Stimulated activated naive CD8-positive, alpha-beta T cell treated with anti-CD3 and anti-CD28 coated beads, Interleukin-15, amount 100 ng/mL, for 72 hours (primary cell): ENCODE data around the gene PPM1E.
"Not testable (repeated sequence)": the region's sequence is repeated elsewhere in the genome, so short reads cannot be mapped to it uniquely, and the experiment has no call there.

ENCODE experiments used
- ATAC-seq: fragments of 150-1000 bp; cut with Tn5 transposase; 2 replicates; pipeline ENCODE4 v1.10.0; 2021; ENCODE audit warnings: mild to moderate bottlenecking, moderate library complexity
- DNase-seq, 2 donors: peaks; one replicate each; pipeline ENCODE4 v3.0.0; 2021 to 2022
- H3K27ac Mint-ChIP-seq, 2 donors: one replicate each; pipeline ENCODE4 v1.8.0; 2022; ENCODE audit warnings: mild to moderate bottlenecking in 2 of 2, mixed read lengths in 2 of 2, moderate library complexity in 2 of 2
- H3K27me3 Mint-ChIP-seq: one replicate; pipeline ENCODE4 v1.8.0; 2022; ENCODE audit warnings: mixed read lengths
- H3K4me1 Mint-ChIP-seq: one replicate; pipeline ENCODE4 v1.8.0; 2022; ENCODE audit warnings: mild to moderate bottlenecking, mixed read lengths
- H3K4me3 Mint-ChIP-seq, 2 donors: one replicate each; pipeline ENCODE4 v1.8.0; 2022; ENCODE audit warnings: mild to moderate bottlenecking in 2 of 2, mixed read lengths in 2 of 2, moderate library complexity in 1 of 2
- H3K9me3 Mint-ChIP-seq, 2 donors: one replicate each; pipeline ENCODE4 v1.8.0; 2022; ENCODE audit warnings: mixed read lengths in 2 of 2

PPM1E gene

GRCh38 chr17:58936295-58936694 is 180.6 kb downstream of the PPM1E start:
- Mint-ChIP-seq H3K9me3 (no peaks in the 10 kb centered on the region), H3K4me1 (no peaks in the 10 kb centered on the region), H3K4me3 (no peak overlapping the region), H3K27ac (no peak overlapping the region), H3K27me3 (no peaks in the 10 kb centered on the region)
- DNase-seq (no peak), ATAC-seq (no peak)

- Mint-ChIP-seq H3K27me3 (no peaks in the 10 kb centered on the region), H3K4me3 (no peak overlapping the region), H3K9me3 (peaks cover 9 to 14% of the 10 kb centered on the region in 2 donors), H3K27ac (no peak overlapping the region), H3K4me1 (no peaks in the 10 kb centered on the region)
- no peak for DNase-seq
- ATAC-seq = no peak
Measured at GRCh38 chr17:58944166-58944565, 188.5 kb downstream of the PPM1E start.

- peaks cover 29 to 30% of the 10 kb centered on the region in 2 donors for H3K9me3 Mint-ChIP-seq
- peaks cover 8% of the 10 kb centered on the region for H3K27me3 Mint-ChIP-seq
- ATAC-seq (no peak), DNase-seq (no peak)
- H3K4me1 Mint-ChIP-seq = no peaks in the 10 kb centered on the region
- H3K4me3 Mint-ChIP-seq = no peak overlapping the region
- H3K27ac Mint-ChIP-seq = no peak overlapping the region
Measured at GRCh38 chr17:58947411-58947810, 191.8 kb downstream of the PPM1E start.

GRCh38 chr17:58947824-58948223 is 192.2 kb downstream of the PPM1E start:
- no peak overlapping the region for H3K27ac Mint-ChIP-seq
- H3K27me3 Mint-ChIP-seq = peaks cover 8% of the 10 kb centered on the region
- no peak overlapping the region for H3K4me3 Mint-ChIP-seq
- DNase-seq (no peak), ATAC-seq (no peak)
- H3K4me1 Mint-ChIP-seq = no peaks in the 10 kb centered on the region
- peaks cover 29 to 30% of the 10 kb centered on the region in 2 donors for H3K9me3 Mint-ChIP-seq

- ATAC-seq, DNase-seq, H3K4me1 Mint-ChIP-seq, H3K27ac Mint-ChIP-seq, H3K4me3 Mint-ChIP-seq, H3K27me3 Mint-ChIP-seq: not testable (repeated sequence)
- H3K9me3 Mint-ChIP-seq = peaks cover 18 to 19% of the 10 kb centered on the region in 2 donors
Measured at GRCh38 chr17:58954358-58954757, 198.7 kb downstream of the PPM1E start.

GRCh38 chr17:58956997-58957724 is 201.5 kb downstream of the PPM1E start:
- ATAC-seq (no peak), DNase-seq (no peak)
- no peak overlapping the region for H3K27ac Mint-ChIP-seq

GRCh38 chr17:58957725-58958073 is 202.0 kb downstream of the PPM1E start:
- H3K4me1 Mint-ChIP-seq, H3K27ac Mint-ChIP-seq, H3K27me3 Mint-ChIP-seq, H3K4me3 Mint-ChIP-seq, H3K9me3 Mint-ChIP-seq, DNase-seq, ATAC-seq: not testable (repeated sequence)

More at GRCh38 chr17:58956997-58957724, 201.5 kb downstream of the PPM1E start:
- Mint-ChIP-seq H3K27me3 (no peaks in the 10 kb centered on the region), H3K9me3 (peaks cover 0 to 5% of the 10 kb centered on the region in 2 donors), H3K4me3 (no peak overlapping the region), H3K4me1 (peaks cover 8% of the 10 kb centered on the region)

GRCh38 chr17:58960068-58960467 is 204.4 kb downstream of the PPM1E start:
- no peak for DNase-seq
- Mint-ChIP-seq H3K4me3 (no peak overlapping the region), H3K9me3 (no peaks in the 10 kb centered on the region), H3K4me1 (no peaks in the 10 kb centered on the region), H3K27me3 (no peaks in the 10 kb centered on the region), H3K27ac (no peak overlapping the region)
- ATAC-seq = no peak

- no peak overlapping the region for H3K27ac Mint-ChIP-seq
- H3K27me3 Mint-ChIP-seq = no peaks in the 10 kb centered on the region
- ATAC-seq = no peak
- no peaks in the 10 kb centered on the region for H3K9me3 Mint-ChIP-seq
- DNase-seq = no peak
- H3K4me3 Mint-ChIP-seq = no peak overlapping the region
- H3K4me1 Mint-ChIP-seq = peaks cover 12% of the 10 kb centered on the region
Measured at GRCh38 chr17:58965221-58965620, 209.6 kb downstream of the PPM1E start.

GRCh38 chr17:58966208-58966607 is 210.6 kb downstream of the PPM1E start:
- DNase-seq = no peak
- Mint-ChIP-seq H3K9me3 (no peaks in the 10 kb centered on the region), H3K27me3 (no peaks in the 10 kb centered on the region), H3K4me3 (no peak overlapping the region), H3K4me1 (peaks cover 12% of the 10 kb centered on the region), H3K27ac (no peak overlapping the region)
- no peak for ATAC-seq

GRCh38 chr17:58968426-58969061 is 212.9 kb downstream of the PPM1E start:
- no peak overlapping the region for H3K4me3 Mint-ChIP-seq
- H3K4me1 Mint-ChIP-seq = peaks cover 12% of the 10 kb centered on the region
- no peaks in the 10 kb centered on the region for H3K27me3 Mint-ChIP-seq
- DNase-seq (no peak), ATAC-seq (no peak)
- no peaks in the 10 kb centered on the region for H3K9me3 Mint-ChIP-seq
- no peak overlapping the region for H3K27ac Mint-ChIP-seq

GRCh38 chr17:58969156-58969555 is 213.5 kb downstream of the PPM1E start:
- ATAC-seq (no peak), DNase-seq (no peak)
- Mint-ChIP-seq H3K27ac (no peak overlapping the region), H3K9me3 (no peaks in the 10 kb centered on the region), H3K27me3 (no peaks in the 10 kb centered on the region), H3K4me1 (peaks cover 12% of the 10 kb centered on the region), H3K4me3 (no peak overlapping the region)

- Mint-ChIP-seq H3K4me1 (peaks cover 12% of the 10 kb centered on the region), H3K9me3 (no peaks in the 10 kb centered on the region), H3K27ac (no peak overlapping the region), H3K4me3 (no peak overlapping the region), H3K27me3 (no peaks in the 10 kb centered on the region)
- ATAC-seq (no peak), DNase-seq (no peak)
Measured at GRCh38 chr17:58969612-58970011, 214.0 kb downstream of the PPM1E start.

- H3K9me3 Mint-ChIP-seq = no peaks in the 10 kb centered on the region
- peaks cover 12% of the 10 kb centered on the region for H3K4me1 Mint-ChIP-seq
- no peak overlapping the region for H3K27ac Mint-ChIP-seq
- DNase-seq (no peak), ATAC-seq (no peak)
- no peaks in the 10 kb centered on the region for H3K27me3 Mint-ChIP-seq
- no peak overlapping the region for H3K4me3 Mint-ChIP-seq
Measured at GRCh38 chr17:58970609-58971450, 215.2 kb downstream of the PPM1E start.

GRCh38 chr17:58974354-58974753 is 218.7 kb downstream of the PPM1E start:
- H3K27me3 Mint-ChIP-seq = no peaks in the 10 kb centered on the region
- no peak overlapping the region for H3K27ac Mint-ChIP-seq
- H3K9me3 Mint-ChIP-seq = no peaks in the 10 kb centered on the region
- peaks cover 1% of the 10 kb centered on the region for H3K4me1 Mint-ChIP-seq
- no peak for DNase-seq
- H3K4me3 Mint-ChIP-seq = no peak overlapping the region
- no peak for ATAC-seq

- H3K27me3 Mint-ChIP-seq = no peaks in the 10 kb centered on the region
- no peaks in the 10 kb centered on the region for H3K4me1 Mint-ChIP-seq
- no peak overlapping the region for H3K27ac Mint-ChIP-seq
- DNase-seq (no peak), ATAC-seq (no peak)
- H3K4me3 Mint-ChIP-seq = no peak overlapping the region
- H3K9me3 Mint-ChIP-seq = no peaks in the 10 kb centered on the region
Measured at GRCh38 chr17:58976541-58976940, 220.9 kb downstream of the PPM1E start.
